GM23338 (cell line): ENCODE results near the gene PIEZO2.

Source experiments
- CREB1 ChIP-seq: fragments of 250-450 bp; sonication (Bioruptor Pico); IDR thresholded peaks from 2 replicates; pipeline ENCODE4 v1.5.0; 2020; ENCODE audit warnings: low read depth, mild to moderate bottlenecking, moderate library complexity
- CTCF ChIP-seq, 2 experiments: fragments of 200-600 bp in 1 of 2; sonication (generic) in 1 of 2; conservative IDR thresholded peaks; 2 replicates each; pipeline versions ENCODE4 v1.5.1 to v1.6.1; 2016 to 2017; ENCODE audit warnings: antibody characterized with exemption in 2 of 2, low read depth in 2 of 2, mild to moderate bottlenecking in 2 of 2, moderate library complexity in 1 of 2
- ETS1 ChIP-seq: IDR thresholded peaks from 2 replicates; pipeline ENCODE4 v1.6.1; 2016; ENCODE audit warnings: antibody characterized with exemption
- EZH2 ChIP-seq: fragments of 200-600 bp; sonication (generic); IDR thresholded peaks from one replicate; pipeline ENCODE4 v1.8.0; 2017; ENCODE audit warnings: antibody characterized with exemption, mild to moderate bottlenecking, low read depth; ENCODE audit not compliant: unreplicated experiment
- EZH2phosphoT487 ChIP-seq: fragments of 200-600 bp; sonication (generic); IDR thresholded peaks from one replicate; pipeline ENCODE4 v1.8.1; 2018; ENCODE audit warnings: antibody characterized with exemption; ENCODE audit not compliant: unreplicated experiment
- JUNB ChIP-seq: IDR thresholded peaks from one replicate; pipeline ENCODE4 v1.6.1; 2016; ENCODE audit warnings: antibody characterized with exemption; ENCODE audit not compliant: unreplicated experiment
- NANOG ChIP-seq: IDR thresholded peaks from 2 replicates; pipeline ENCODE4 v1.6.1; 2016; ENCODE audit warnings: antibody characterized with exemption, borderline replicate concordance
- POLR2AphosphoS5 ChIP-seq: IDR thresholded peaks from 2 replicates; pipeline ENCODE4 v1.6.1; 2016; ENCODE audit warnings: antibody characterized with exemption, low read depth
- REST ChIP-seq: IDR thresholded peaks from one replicate; pipeline ENCODE4 v1.6.1; 2018; ENCODE audit warnings: antibody characterized with exemption; ENCODE audit not compliant: unreplicated experiment
- STAT1 ChIP-seq: IDR thresholded peaks from one replicate; pipeline ENCODE4 v1.6.1; 2016; ENCODE audit warnings: antibody characterized with exemption; ENCODE audit not compliant: unreplicated experiment
- ZNF114 ChIP-seq: fragments of 250-450 bp; sonication (Bioruptor Pico); IDR thresholded peaks from 2 replicates; pipeline ENCODE4 v1.5.0; 2020; ENCODE audit warnings: mild to moderate bottlenecking, moderate library complexity
- ZNF462 ChIP-seq: fragments of 250-450 bp; sonication (Bioruptor Pico); IDR thresholded peaks from 2 replicates; pipeline ENCODE4 v1.5.0; 2020; ENCODE audit warnings: mild to moderate bottlenecking, moderate library complexity

- no peak for TF ChIP-seq CREB1
- TF ChIP-seq CTCF (conservative IDR thresholded peaks at IDR 0.05; ENCODE audit: low read depth in 2 of 2) = no peak
- no peak for TF ChIP-seq REST
- TF ChIP-seq EZH2 = no peak
- TF ChIP-seq POLR2AphosphoS5 = no peak
- TF ChIP-seq JUNB = no peak
- TF ChIP-seq NANOG = no peak
- no peak for TF ChIP-seq ZNF114
- TF ChIP-seq STAT1 = no peak
- TF ChIP-seq EZH2phosphoT487 = no peak
- no peak for TF ChIP-seq ETS1
- no peak for TF ChIP-seq ZNF462
Observed at GRCh38 chr18:10767658-10768057, 381.7 kb downstream of the PIEZO2 start.
